Measurements from ENCODE around the gene CACNA2D2. TPM values are rescaled to one million over a fixed set of nuclear protein-coding genes. Genes with fewer than 3 reads are reported as not detected.

Gene CACNA2D2
- total and polyA plus RNA-seq, 2 of the 8 experiments (the other 6 are each of a cell fraction or from before 2014, with no cell fraction given) = 14.1 to 25.0 TPM

DNA sequence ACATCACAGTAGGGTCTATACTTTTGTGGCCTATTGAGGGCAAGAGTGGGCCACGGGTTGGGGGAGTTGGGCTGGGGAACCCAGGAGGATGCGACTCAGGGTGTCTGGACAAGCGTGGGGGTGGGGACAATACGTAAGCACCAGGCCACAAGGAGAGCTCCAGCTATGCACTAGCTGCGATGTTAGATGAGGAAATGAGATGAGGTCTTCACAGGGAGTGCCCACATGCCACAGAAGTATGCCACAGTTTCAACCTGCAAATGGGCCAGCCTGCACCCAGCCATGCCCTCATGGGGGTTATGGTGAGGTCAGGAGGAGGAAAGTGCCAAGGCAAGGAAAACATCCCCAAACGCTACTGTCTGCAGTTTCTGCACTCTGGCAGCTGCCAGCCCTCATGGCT lies 30.5 kb downstream of the CACNA2D2 start:
- Histone ChIP-seq H3K79me2 (ENCODE audit: control insufficient read depth in 1 of 2, insufficient read depth in 2 of 2, low read length in 2 of 2) (no peaks in the 10 kb centered on the region), H3K18ac (ENCODE audit: extremely low read depth, low read length) (no peak overlapping the region), H3K9me3 (ENCODE audit: insufficient read depth in 2 of 2, low read depth in 1 of 2, low read length in 1 of 2) (no peaks in the 10 kb centered on the region), H4K20me1 (replicated peaks in 1 of 2; ENCODE audit: control insufficient read depth in 1 of 2, insufficient read depth in 2 of 2, low read length in 2 of 2) (peaks cover 0 to 2% of the 10 kb centered on the region in 2 experiments), H3K27me3 (replicated peaks in 1 of 4; ENCODE audit: control insufficient read depth in 3 of 4, extremely low read depth in 1 of 4, insufficient read depth in 3 of 4, low read length in 3 of 4) (no peaks in the 10 kb centered on the region; a peak in 1 of 7 replicates), H3K14ac (ENCODE audit: insufficient read length) (no peak overlapping the region), H2BK15ac (ENCODE audit: low read length) (no peak overlapping the region), H3K4me1 (replicated peaks in 1 of 4; ENCODE audit: control insufficient read depth in 3 of 4, insufficient read depth in 4 of 4, low read length in 3 of 4) (peaks cover 0 to 8% (median under 1%) of the 10 kb centered on the region in 4 experiments; a peak in 5 of 7 replicates), H4K91ac (replicated peaks; ENCODE audit: insufficient read length, low read length) (peak overlapping the region; percentile 56), H2BK120ac (replicated peaks; ENCODE audit: low read depth, low read length) (no peak overlapping the region), H4K5ac (ENCODE audit: insufficient read length, low read depth, low read length) (no peak overlapping the region), H3K36me3 (ENCODE audit: control insufficient read depth in 2 of 4, insufficient read depth in 4 of 4, low read length in 3 of 4) (no peaks in the 10 kb centered on the region), H3K4me3 (ENCODE audit: extremely low read depth in 1 of 4, insufficient read depth in 2 of 4, low read depth in 3 of 4, low read length in 4 of 4) (no peak overlapping the region), H2BK12ac (ENCODE audit: low read depth, low read length) (no peak overlapping the region), H4K8ac (ENCODE audit: extremely low read depth, insufficient read depth, low read length) (peak overlapping the region; percentile 79; the same call in 1 of the 2 replicates), H3K56ac (replicated peaks; ENCODE audit: insufficient read length, low read depth, low read length) (no peak overlapping the region), H3K4ac (replicated peaks; ENCODE audit: insufficient read length, low read depth, low read length) (no peak overlapping the region), H3K9ac (replicated peaks in 1 of 4; ENCODE audit: extremely low read depth in 1 of 4, low read depth in 3 of 4, low read length in 3 of 4) (no peak overlapping the region; a peak in 1 of 7 replicates), H3K4me2 (ENCODE audit: insufficient read depth in 1 of 2, low read depth in 2 of 2, low read length in 2 of 2) (no peak overlapping the region), H3K23ac (ENCODE audit: insufficient read length) (no peak overlapping the region), H3K23me2 (ENCODE audit: low read depth, low read length) (no peaks in the 10 kb centered on the region; the same call in 1 of the 2 replicates), H2AFZ (ENCODE audit: low read length) (no peak overlapping the region), H2AK5ac (ENCODE audit: low read depth, low read length) (no peak overlapping the region; the same call in 1 of the 2 replicates), H2BK20ac (ENCODE audit: low read length) (no peak overlapping the region), H3K79me1 (ENCODE audit: low read depth, low read length) (no peaks in the 10 kb centered on the region; the same call in 1 of the 2 replicates), H3K27ac (ENCODE audit: low read depth, low read length) (no peak overlapping the region), H2BK5ac (ENCODE audit: low read depth, low read length) (no peak overlapping the region)
- POLR2A ChIA-PET (ENCODE audit: partially characterized antibody) = interaction anchor here (2.2 kb wide), 1 partner anchor 9 kb away, joined by 7 read pairs; no protein-coding TSS in a partner anchor
- 94% methylated on average over 6 of the region's 6 CpGs; no CpG with 5 or more reads in 1 of the 2 experiments for WGBS, 2 experiments (ENCODE audit: extremely low coverage in 1 of 2, insufficient coverage in 1 of 2, insufficient read length in 1 of 2, insufficient replicate concordance in 2 of 2, low coverage in 1 of 2, low lambda C conversion rate in 2 of 2, missing lambda C conversion rate in 1 of 2)
- CTCF ChIA-PET (ENCODE audit: partially characterized antibody) = interaction anchor here (0.8 to 6.1 kb wide), 9 partner anchors 8 to 77 kb away, joined by 3 to 34 read pairs (median 8); no protein-coding TSS in a partner anchor
- no peak for DNase-seq (ENCODE audit: low read depth in 1 of 2, low spot score in 2 of 2)
- no peak for TF ChIP-seq RXRA (IDR thresholded peaks at IDR 0.05; ENCODE audit: insufficient read depth, low read depth, low read length)
- TF ChIP-seq POLR2AphosphoS5 (IDR thresholded peaks at IDR 0.05; ENCODE audit: low read depth, low read length) = no peak
- no peak for TF ChIP-seq HDAC6 (IDR thresholded peaks at IDR 0.05; ENCODE audit: low read depth, low read length)
- TF ChIP-seq RFX5 (IDR thresholded peaks at IDR 0.05; ENCODE audit: borderline replicate concordance, low read depth, low read length) = no peak
- TF ChIP-seq, protein P1, sequence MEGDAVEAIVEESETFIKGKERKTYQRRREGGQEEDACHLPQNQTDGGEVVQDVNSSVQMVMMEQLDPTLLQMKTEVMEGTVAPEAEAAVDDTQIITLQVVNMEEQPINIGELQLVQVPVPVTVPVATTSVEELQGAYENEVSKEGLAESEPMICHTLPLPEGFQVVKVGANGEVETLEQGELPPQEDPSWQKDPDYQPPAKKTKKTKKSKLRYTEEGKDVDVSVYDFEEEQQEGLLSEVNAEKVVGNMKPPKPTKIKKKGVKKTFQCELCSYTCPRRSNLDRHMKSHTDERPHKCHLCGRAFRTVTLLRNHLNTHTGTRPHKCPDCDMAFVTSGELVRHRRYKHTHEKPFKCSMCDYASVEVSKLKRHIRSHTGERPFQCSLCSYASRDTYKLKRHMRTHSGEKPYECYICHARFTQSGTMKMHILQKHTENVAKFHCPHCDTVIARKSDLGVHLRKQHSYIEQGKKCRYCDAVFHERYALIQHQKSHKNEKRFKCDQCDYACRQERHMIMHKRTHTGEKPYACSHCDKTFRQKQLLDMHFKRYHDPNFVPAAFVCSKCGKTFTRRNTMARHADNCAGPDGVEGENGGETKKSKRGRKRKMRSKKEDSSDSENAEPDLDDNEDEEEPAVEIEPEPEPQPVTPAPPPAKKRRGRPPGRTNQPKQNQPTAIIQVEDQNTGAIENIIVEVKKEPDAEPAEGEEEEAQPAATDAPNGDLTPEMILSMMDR (IDR thresholded peaks at IDR 0.05; ENCODE audit: control extremely low read depth in 1 of 3, insufficient read depth in 1 of 3, low read depth in 1 of 3, low read length in 3 of 3) = no peak
- TF ChIP-seq TEAD4 (IDR thresholded peaks at IDR 0.05; ENCODE audit: low read depth, low read length) = no peak
- TF ChIP-seq NANOG (IDR thresholded peaks at IDR 0.05; ENCODE audit: insufficient read depth, low read depth, low read length, poor library complexity, severe bottlenecking) = no peak
- no peak for TF ChIP-seq KDM4A (IDR thresholded peaks at IDR 0.05; ENCODE audit: low read depth, low read length, severe bottlenecking)
- no peak for TF ChIP-seq MAX (IDR thresholded peaks at IDR 0.05)
- TF ChIP-seq NRF1 (IDR thresholded peaks at IDR 0.05; ENCODE audit: low read depth, low read length) = no peak
- TF ChIP-seq KDM5A (IDR thresholded peaks at IDR 0.05; ENCODE audit: low read length) = no peak
- no peak for FAIRE-seq

Measured in H1 (cell line).